ENCODE measurements around the gene CCL21.

Gene CCL21

GRCh38 chr9:34741628-34742027 lies 31.7 kb upstream of the CCL21 start:
- TF ChIP-seq EGR1 (IDR thresholded peaks at IDR 0.05), result no peak
- no peak for TF ChIP-seq RAD21 (IDR thresholded peaks at IDR 0.05; ENCODE audit: low read depth)
- TF ChIP-seq EP300 (IDR thresholded peaks at IDR 0.05; ENCODE audit: borderline replicate concordance), result no peak
- no peak for TF ChIP-seq TEAD4 (IDR thresholded peaks at IDR 0.05)
- TF ChIP-seq TCF12 (IDR thresholded peaks at IDR 0.05; ENCODE audit: low read depth), result no peak
- TF ChIP-seq CEBPB (IDR thresholded peaks at IDR 0.05), result no peak

GRCh38 chr9:34737677-34738260 lies 27.8 kb upstream of the CCL21 start:
- TF ChIP-seq USF1 (IDR thresholded peaks at IDR 0.05) (no peak), FOXM1 (IDR thresholded peaks at IDR 0.05; ENCODE audit: borderline replicate concordance, low read depth) (no peak)

- TF ChIP-seq TCF12 (IDR thresholded peaks at IDR 0.05; ENCODE audit: low read depth) (no peak), TEAD4 (IDR thresholded peaks at IDR 0.05) (no peak), EP300 (IDR thresholded peaks at IDR 0.05; ENCODE audit: borderline replicate concordance) (no peak), REST (IDR thresholded peaks at IDR 0.05; ENCODE audit: low read depth) (no peak), USF1 (IDR thresholded peaks at IDR 0.05) (no peak), ZBTB7A (IDR thresholded peaks at IDR 0.05; ENCODE audit: low read depth) (no peak), CEBPB (IDR thresholded peaks at IDR 0.05) (no peak), CREB1 (IDR thresholded peaks at IDR 0.05; ENCODE audit: low read depth) (no peak), TAF1 (IDR thresholded peaks at IDR 0.05; ENCODE audit: low read depth) (no peak)
Observed at GRCh38 chr9:34734720-34735119, 24.8 kb upstream of the CCL21 start.

- TF ChIP-seq MAX (IDR thresholded peaks at IDR 0.05) (no peak), YY1 (IDR thresholded peaks at IDR 0.05; ENCODE audit: low read depth) (no peak), TAF1 (IDR thresholded peaks at IDR 0.05; ENCODE audit: low read depth) (no peak), NFIC (IDR thresholded peaks at IDR 0.05) (no peak), REST (IDR thresholded peaks at IDR 0.05; ENCODE audit: low read depth) (no peak), EGR1 (IDR thresholded peaks at IDR 0.05) (no peak), USF1 (IDR thresholded peaks at IDR 0.05) (no peak), CEBPB (IDR thresholded peaks at IDR 0.05) (no peak), ZBTB7A (IDR thresholded peaks at IDR 0.05; ENCODE audit: low read depth) (no peak), RAD21 (IDR thresholded peaks at IDR 0.05; ENCODE audit: low read depth) (no peak), TEAD4 (IDR thresholded peaks at IDR 0.05) (no peak), FOXM1 (IDR thresholded peaks at IDR 0.05; ENCODE audit: borderline replicate concordance, low read depth) (no peak), EP300 (IDR thresholded peaks at IDR 0.05; ENCODE audit: borderline replicate concordance) (no peak), CREB1 (IDR thresholded peaks at IDR 0.05; ENCODE audit: low read depth) (no peak), TCF12 (IDR thresholded peaks at IDR 0.05; ENCODE audit: low read depth) (no peak)
Observed at GRCh38 chr9:34732886-34733285, 22.9 kb upstream of the CCL21 start.

GRCh38 chr9:34732478-34732877 lies 22.5 kb upstream of the CCL21 start:
- TF ChIP-seq EP300 (IDR thresholded peaks at IDR 0.05; ENCODE audit: borderline replicate concordance), result no peak
- no peak for TF ChIP-seq EGR1 (IDR thresholded peaks at IDR 0.05)
- no peak for TF ChIP-seq MAX (IDR thresholded peaks at IDR 0.05)
- no peak for TF ChIP-seq YY1 (IDR thresholded peaks at IDR 0.05; ENCODE audit: low read depth)
- TF ChIP-seq CREB1 (IDR thresholded peaks at IDR 0.05; ENCODE audit: low read depth), result no peak
- TF ChIP-seq FOXM1 (IDR thresholded peaks at IDR 0.05; ENCODE audit: borderline replicate concordance, low read depth), result no peak
- TF ChIP-seq RAD21 (IDR thresholded peaks at IDR 0.05; ENCODE audit: low read depth), result no peak
- TF ChIP-seq NFIC (IDR thresholded peaks at IDR 0.05), result no peak
- TF ChIP-seq REST (IDR thresholded peaks at IDR 0.05; ENCODE audit: low read depth), result no peak
- TF ChIP-seq USF1 (IDR thresholded peaks at IDR 0.05), result no peak
- TF ChIP-seq CEBPB (IDR thresholded peaks at IDR 0.05), result no peak
- no peak for TF ChIP-seq ZBTB7A (IDR thresholded peaks at IDR 0.05; ENCODE audit: low read depth)
- TF ChIP-seq TEAD4 (IDR thresholded peaks at IDR 0.05), result no peak
- no peak for TF ChIP-seq TCF12 (IDR thresholded peaks at IDR 0.05; ENCODE audit: low read depth)
- no peak for TF ChIP-seq TAF1 (IDR thresholded peaks at IDR 0.05; ENCODE audit: low read depth)
